HepG2 (cell line): Measurements from ENCODE around the gene JOSD2. TPM values are rescaled to one million over a fixed set of nuclear protein-coding genes. Genes with fewer than 3 reads are reported as not detected.

Experiments used
- ATAC-seq: fragments of 200-7000 bp; cut with Tn5 transposase; 3 replicates; pipeline ENCODE4 v1.9.1; 2020; ENCODE audit warnings: mild to moderate bottlenecking, moderate library complexity
- BruUV-seq: library from RNA; stranded (reverse); fragments of 400-500 nt; replicated peaks from 2 replicates; lab custom pipeline; 2021; lab: Mats Ljungman, UMichigan
- CTCF ChIA-PET: fragments of 300-600 bp; formaldehyde crosslinking; extraction: SDS; loops from one replicate; lab custom pipeline; 2021; ENCODE audit warnings: low total read pairs, inconsistent platforms, low intra/inter-chr PET ratio; lab: Yijun Ruan, JAX
- POLR2A ChIA-PET: fragments of 350-600 bp; sonication (Branson Sonifier 250); formaldehyde crosslinking; loops from one replicate; lab custom pipeline; 2020; ENCODE audit warnings: antibody characterized with exemption, inconsistent platforms; lab: Yijun Ruan, JAX
- DNase-seq: peaks from one replicate; pipeline ENCODE4 v3.0.0-alpha.2; 2015; ENCODE audit warnings: low spot score
- FAIRE-seq: peaks from 3 replicates; lab custom pipeline; 2011; peaks lifted over from hg19 to GRCh38; lab: Jason Lieb, UNC
- H2AFZ ChIP-seq: one replicate; pipeline ENCODE4 v1.6.1; 2011; ENCODE audit warnings: low read length, inconsistent platforms
- H3K27ac ChIP-seq: fragments of 300-600 bp; 3 replicates; pipeline ENCODE4 v1.8.0; 2011; ENCODE audit warnings: mixed run types, mild to moderate bottlenecking, mixed read lengths, low read length, inconsistent platforms; ENCODE audit not compliant: insufficient read depth; ENCODE audit errors: extremely low read length
- H3K27me3 ChIP-seq, 2 experiments: fragments of 200-600 bp in 1 of 2; 2 replicates in 1 of 2; 3 replicates in 1 of 2; pipeline versions ENCODE4 v1.6.0 to v1.8.0; 2011; ENCODE audit warnings: low read length in 2 of 2, mild to moderate bottlenecking in 2 of 2, moderate library complexity in 2 of 2, inconsistent platforms in 1 of 2; ENCODE audit not compliant: insufficient read depth in 2 of 2, control insufficient read depth in 1 of 2
- H3K36me3 ChIP-seq, 2 experiments: fragments of 200-600 bp in 1 of 2; replicated peaks in 1 of 2; 2 replicates in 1 of 2; 3 replicates in 1 of 2; pipeline versions ENCODE4 v1.5.1 to v1.8.0; 2011; ENCODE audit warnings: low read length in 2 of 2, inconsistent platforms in 1 of 2; ENCODE audit not compliant: insufficient read depth in 2 of 2, control insufficient read depth in 1 of 2
- H3K4me1 ChIP-seq: 2 replicates; pipeline ENCODE4 v1.5.1; 2012; ENCODE audit warnings: low read length, inconsistent platforms; ENCODE audit not compliant: insufficient read depth
- H3K4me2 ChIP-seq: 2 replicates; pipeline ENCODE4 v1.6.0; 2011; ENCODE audit warnings: low read depth, low read length, inconsistent platforms
- H3K4me3 ChIP-seq, 3 experiments: fragments of 200-600 bp in 1 of 3; sonication (generic), shearing (Covaris generic) in 1 of 3; replicated peaks in 1 of 3; 2 replicates each; pipeline ENCODE4 v1.5.1; 2011 to 2016; ENCODE audit warnings: low read length in 3 of 3, inconsistent platforms in 2 of 3, low read depth in 2 of 3, mild to moderate bottlenecking in 2 of 3, control low read depth in 1 of 3, mixed read lengths in 1 of 3; ENCODE audit not compliant: insufficient read depth in 1 of 3
- H3K79me2 ChIP-seq: one replicate; pipeline ENCODE4 v1.6.1; 2011; ENCODE audit warnings: low read length, inconsistent platforms; ENCODE audit not compliant: insufficient read depth
- H3K9ac ChIP-seq: 2 replicates; pipeline ENCODE4 v1.6.0; 2011; ENCODE audit warnings: mild to moderate bottlenecking, low read depth, low read length, inconsistent platforms; ENCODE audit not compliant: insufficient read depth
- H3K9me3 ChIP-seq: 2 replicates; pipeline ENCODE4 v1.5.1; 2012; ENCODE audit warnings: mild to moderate bottlenecking, low read length
- H4K20me1 ChIP-seq: 2 replicates; pipeline ENCODE4 v1.6.0; 2011; ENCODE audit warnings: inconsistent platforms, mild to moderate bottlenecking, low read length, moderate library complexity; ENCODE audit not compliant: insufficient read depth
- ELF1 ChIP-seq: sonication (generic); formaldehyde crosslinking; IDR thresholded peaks from 2 replicates; pipeline ENCODE4 v1.4.0; 2020; ENCODE audit warnings: missing genetic modification reagents
- FOXM1 ChIP-seq: sonication (generic); formaldehyde crosslinking; IDR thresholded peaks from 2 replicates; pipeline ENCODE4 v1.5.0; 2020; ENCODE audit warnings: missing genetic modification reagents
- HOXA7 ChIP-seq: sonication (generic); formaldehyde crosslinking; IDR thresholded peaks from 2 replicates; pipeline ENCODE4 v1.8.1; 2022; ENCODE audit warnings: mild to moderate bottlenecking, missing genetic modification reagents, moderate library complexity
- KLF12 ChIP-seq: sonication (generic); formaldehyde crosslinking; IDR thresholded peaks from 2 replicates; pipeline ENCODE4 v1.4.0; 2020; ENCODE audit warnings: missing genetic modification reagents, borderline replicate concordance
- TRIM24 ChIP-seq: sonication (generic); formaldehyde crosslinking; IDR thresholded peaks from 2 replicates; pipeline ENCODE4 v1.8.0; 2022; ENCODE audit warnings: mild to moderate bottlenecking, missing genetic modification reagents
- ZNF839 ChIP-seq: sonication (generic); formaldehyde crosslinking; IDR thresholded peaks from 2 replicates; pipeline ENCODE4 v1.4.0; 2020; ENCODE audit warnings: missing genetic modification reagents, mild to moderate bottlenecking, borderline replicate concordance
- WGBS: methylation state at CpG from one replicate; pipeline ENCODE4 v1.1.6; 2017; ENCODE audit warnings: low lambda C conversion rate; 5-methylcytosine and 5-hydroxymethylcytosine counted together
- in situ Hi-C: cut with HindIII; loops from 2 replicates; pipeline ENCODE4 v1.10.0; 2017; ENCODE audit warnings: low pct_unique_long_range_greater_than_20kb; ENCODE audit not compliant: extremely low pct_ligation_motif_present
- intact Hi-C: fragments of 100-400 bp; cut with micrococcal nuclease; formaldehyde crosslinking; loops from one replicate; pipeline ENCODE4 v1.10.0; 2022; ENCODE audit not compliant: unreplicated experiment
- polyA plus RNA-seq, 8 experiments: library from polyadenylated mRNA; depleted of rRNA in 3 of 8; stranded (reverse) in 7 of 8; unstranded in 1 of 8; fragments of >200 nt; fragmentation: Illumina TruSeq in 4 of 8; extraction: Trizol in 4 of 8; gene quantifications; 2 replicates each; pipeline versions ENCODE4 v1.2.1 to v1.2.3, GENCODE V29; 2011 to 2016; ENCODE audit warnings: low read depth in 4 of 8, missing spikeins in 1 of 8, mixed read lengths in 1 of 8; ENCODE audit not compliant: insufficient read depth in 1 of 8
- total RNA-seq, 5 experiments: library from RNA; depleted of rRNA; stranded (reverse); fragments of >200 nt; fragmentation: Illumina TruSeq; extraction: Trizol; gene quantifications; 2 replicates each; pipeline ENCODE4 v1.2.3, GENCODE V29; 2016; ENCODE audit warnings: low read depth in 1 of 5
- TF ChIP-seq, protein P1 (sequence below), 2 experiments: IDR thresholded peaks; 2 replicates each; pipeline ENCODE4 v1.6.1; 2011 to 2012; ENCODE audit warnings: low read length in 2 of 2, borderline replicate concordance in 1 of 2, low read depth in 1 of 2, mild to moderate bottlenecking in 1 of 2, moderate library complexity in 1 of 2
- TF ChIP-seq, protein P2 (sequence below): sonication (generic); formaldehyde crosslinking; IDR thresholded peaks from 2 replicates; pipeline ENCODE4 v1.4.0; 2020; ENCODE audit warnings: missing genetic modification reagents

Gene JOSD2
- total and polyA plus RNA-seq, 2 of the 13 experiments (the other 11 are each of a cell fraction or from before 2014, with no cell fraction given): 2.0 to 4.1 TPM

- Histone ChIP-seq H3K79me2 (no peaks in the 10 kb centered on the region), H3K9me3 (no peaks in the 10 kb centered on the region), H3K27me3 (peaks cover under 1 to 4% of the 10 kb centered on the region in 2 experiments; a peak in 3 of 5 replicates), H4K20me1 (no peaks in the 10 kb centered on the region), H3K27ac (no peak overlapping the region), H3K4me1 (no peaks in the 10 kb centered on the region), H3K9ac (no peak overlapping the region), H3K36me3 (no peaks in the 10 kb centered on the region), H3K4me2 (no peak overlapping the region), H2AFZ (no peak overlapping the region), H3K4me3 (no peak overlapping the region)
- WGBS: 57% methylated on average over 21 of the region's 29 CpGs
- TF ChIP-seq, protein P1, sequence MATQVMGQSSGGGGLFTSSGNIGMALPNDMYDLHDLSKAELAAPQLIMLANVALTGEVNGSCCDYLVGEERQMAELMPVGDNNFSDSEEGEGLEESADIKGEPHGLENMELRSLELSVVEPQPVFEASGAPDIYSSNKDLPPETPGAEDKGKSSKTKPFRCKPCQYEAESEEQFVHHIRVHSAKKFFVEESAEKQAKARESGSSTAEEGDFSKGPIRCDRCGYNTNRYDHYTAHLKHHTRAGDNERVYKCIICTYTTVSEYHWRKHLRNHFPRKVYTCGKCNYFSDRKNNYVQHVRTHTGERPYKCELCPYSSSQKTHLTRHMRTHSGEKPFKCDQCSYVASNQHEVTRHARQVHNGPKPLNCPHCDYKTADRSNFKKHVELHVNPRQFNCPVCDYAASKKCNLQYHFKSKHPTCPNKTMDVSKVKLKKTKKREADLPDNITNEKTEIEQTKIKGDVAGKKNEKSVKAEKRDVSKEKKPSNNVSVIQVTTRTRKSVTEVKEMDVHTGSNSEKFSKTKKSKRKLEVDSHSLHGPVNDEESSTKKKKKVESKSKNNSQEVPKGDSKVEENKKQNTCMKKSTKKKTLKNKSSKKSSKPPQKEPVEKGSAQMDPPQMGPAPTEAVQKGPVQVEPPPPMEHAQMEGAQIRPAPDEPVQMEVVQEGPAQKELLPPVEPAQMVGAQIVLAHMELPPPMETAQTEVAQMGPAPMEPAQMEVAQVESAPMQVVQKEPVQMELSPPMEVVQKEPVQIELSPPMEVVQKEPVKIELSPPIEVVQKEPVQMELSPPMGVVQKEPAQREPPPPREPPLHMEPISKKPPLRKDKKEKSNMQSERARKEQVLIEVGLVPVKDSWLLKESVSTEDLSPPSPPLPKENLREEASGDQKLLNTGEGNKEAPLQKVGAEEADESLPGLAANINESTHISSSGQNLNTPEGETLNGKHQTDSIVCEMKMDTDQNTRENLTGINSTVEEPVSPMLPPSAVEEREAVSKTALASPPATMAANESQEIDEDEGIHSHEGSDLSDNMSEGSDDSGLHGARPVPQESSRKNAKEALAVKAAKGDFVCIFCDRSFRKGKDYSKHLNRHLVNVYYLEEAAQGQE (IDR thresholded peaks at IDR 0.05; ENCODE audit: borderline replicate concordance in 1 of 2, low read depth in 1 of 2, low read length in 2 of 2): no peak
- no peak for TF ChIP-seq ZNF839 (CRISPR knock-in tag)
- no peak for TF ChIP-seq HOXA7 (CRISPR knock-in tag)
- intact Hi-C loops (no loop called here), in situ Hi-C loops (no loop called here)
- ATAC-seq (no peak), FAIRE-seq (no peak), DNase-seq (no peak)
- BruUV-seq: no TSS peak
- ChIA-PET CTCF (interaction anchor here (1.4 kb wide), 1 partner anchor 107 kb away, joined by 4 read pairs; no protein-coding TSS in a partner anchor), POLR2A (no interaction called here)
These were observed 35.2 kb downstream of the JOSD2 start for GRCh38 chr19:50475736-50476223.

- CTCF ChIA-PET: no interaction called here
- TF ChIP-seq FOXM1 (CRISPR knock-in tag) (no peak), ELF1 (CRISPR knock-in tag) (no peak), TRIM24 (CRISPR knock-in tag) (no peak), KLF12 (no peak)
- TF ChIP-seq, protein P2, sequence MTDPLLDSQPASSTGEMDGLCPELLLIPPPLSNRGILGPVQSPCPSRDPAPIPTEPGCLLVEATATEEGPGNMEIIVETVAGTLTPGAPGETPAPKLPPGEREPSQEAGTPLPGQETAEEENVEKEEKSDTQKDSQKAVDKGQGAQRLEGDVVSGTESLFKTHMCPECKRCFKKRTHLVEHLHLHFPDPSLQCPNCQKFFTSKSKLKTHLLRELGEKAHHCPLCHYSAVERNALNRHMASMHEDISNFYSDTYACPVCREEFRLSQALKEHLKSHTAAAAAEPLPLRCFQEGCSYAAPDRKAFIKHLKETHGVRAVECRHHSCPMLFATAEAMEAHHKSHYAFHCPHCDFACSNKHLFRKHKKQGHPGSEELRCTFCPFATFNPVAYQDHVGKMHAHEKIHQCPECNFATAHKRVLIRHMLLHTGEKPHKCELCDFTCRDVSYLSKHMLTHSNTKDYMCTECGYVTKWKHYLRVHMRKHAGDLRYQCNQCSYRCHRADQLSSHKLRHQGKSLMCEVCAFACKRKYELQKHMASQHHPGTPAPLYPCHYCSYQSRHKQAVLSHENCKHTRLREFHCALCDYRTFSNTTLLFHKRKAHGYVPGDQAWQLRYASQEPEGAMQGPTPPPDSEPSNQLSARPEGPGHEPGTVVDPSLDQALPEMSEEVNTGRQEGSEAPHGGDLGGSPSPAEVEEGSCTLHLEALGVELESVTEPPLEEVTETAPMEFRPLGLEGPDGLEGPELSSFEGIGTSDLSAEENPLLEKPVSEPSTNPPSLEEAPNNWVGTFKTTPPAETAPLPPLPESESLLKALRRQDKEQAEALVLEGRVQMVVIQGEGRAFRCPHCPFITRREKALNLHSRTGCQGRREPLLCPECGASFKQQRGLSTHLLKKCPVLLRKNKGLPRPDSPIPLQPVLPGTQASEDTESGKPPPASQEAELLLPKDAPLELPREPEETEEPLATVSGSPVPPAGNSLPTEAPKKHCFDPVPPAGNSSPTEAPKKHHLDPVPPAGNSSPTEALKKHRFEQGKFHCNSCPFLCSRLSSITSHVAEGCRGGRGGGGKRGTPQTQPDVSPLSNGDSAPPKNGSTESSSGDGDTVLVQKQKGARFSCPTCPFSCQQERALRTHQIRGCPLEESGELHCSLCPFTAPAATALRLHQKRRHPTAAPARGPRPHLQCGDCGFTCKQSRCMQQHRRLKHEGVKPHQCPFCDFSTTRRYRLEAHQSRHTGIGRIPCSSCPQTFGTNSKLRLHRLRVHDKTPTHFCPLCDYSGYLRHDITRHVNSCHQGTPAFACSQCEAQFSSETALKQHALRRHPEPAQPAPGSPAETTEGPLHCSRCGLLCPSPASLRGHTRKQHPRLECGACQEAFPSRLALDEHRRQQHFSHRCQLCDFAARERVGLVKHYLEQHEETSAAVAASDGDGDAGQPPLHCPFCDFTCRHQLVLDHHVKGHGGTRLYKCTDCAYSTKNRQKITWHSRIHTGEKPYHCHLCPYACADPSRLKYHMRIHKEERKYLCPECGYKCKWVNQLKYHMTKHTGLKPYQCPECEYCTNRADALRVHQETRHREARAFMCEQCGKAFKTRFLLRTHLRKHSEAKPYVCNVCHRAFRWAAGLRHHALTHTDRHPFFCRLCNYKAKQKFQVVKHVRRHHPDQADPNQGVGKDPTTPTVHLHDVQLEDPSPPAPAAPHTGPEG (CRISPR knock-in tag): no peak
These were observed 35.9 kb downstream of the JOSD2 start for GRCh38 chr19:50475101-50475568.

More at GRCh38 chr19:50475101-50475568, 35.9 kb downstream of the JOSD2 start:
- H3K9me3 ChIP-seq: no peaks in the 10 kb centered on the region
- FAIRE-seq (no peak), ATAC-seq (no peak), DNase-seq (no peak)
- in situ Hi-C loops: no loop called here
- BruUV-seq: no TSS peak
- no peaks in the 10 kb centered on the region for H3K36me3 ChIP-seq
- no peak overlapping the region for H3K27ac ChIP-seq
- H4K20me1 ChIP-seq: no peaks in the 10 kb centered on the region
- no peak overlapping the region for H2AFZ ChIP-seq
- H3K4me3 ChIP-seq: no peak overlapping the region
- intact Hi-C loops: no loop called here
- H3K4me2 ChIP-seq: no peak overlapping the region
- peaks cover 0 to 4% of the 10 kb centered on the region in 2 experiments; a peak in 3 of 5 replicates for H3K27me3 ChIP-seq
- H3K4me1 ChIP-seq: no peaks in the 10 kb centered on the region
- 40% methylated on average over 11 of the region's 12 CpGs for WGBS
- no peaks in the 10 kb centered on the region for H3K79me2 ChIP-seq
- no peak overlapping the region for H3K9ac ChIP-seq
- POLR2A ChIA-PET: no interaction called here
